GM21423 (cell line): Measurements from ENCODE around the gene ZHX3.
"Not testable (repeated sequence)": the region's sequence is repeated elsewhere in the genome, so short reads cannot be mapped to it uniquely, and the experiment has no call there.

Source experiments
- ATAC-seq: cut with Tn5 transposase; IDR thresholded peaks from one replicate; pipeline ENCODE4 v1.9.1; 2021; ENCODE audit warnings: mild to moderate bottlenecking, moderate library complexity; ENCODE audit not compliant: unreplicated experiment

Gene ZHX3

GRCh38 chr20:41139227-41140093 lies 178.1 kb downstream of the ZHX3 start:
- no peak for ATAC-seq

- no peak for ATAC-seq
Observed at GRCh38 chr20:41138475-41139226, 178.9 kb downstream of the ZHX3 start.

- ATAC-seq, result peak; percentile 19
Observed at GRCh38 chr20:41137614-41138474, 179.7 kb downstream of the ZHX3 start.

GRCh38 chr20:41136680-41137613 lies 180.6 kb downstream of the ZHX3 start, which contains the start of gene PLCG1:
Gene PLCG1 (plus strand): TSS chr20:41137543. CDS start chr20:41137642, 99 bp downstream.
- ATAC-seq, result peak; percentile 49

- no peak for ATAC-seq
Observed at GRCh38 chr20:41135888-41136679, 181.4 kb downstream of the ZHX3 start.

- no peak for ATAC-seq
Observed at GRCh38 chr20:41135187-41135887, 182.2 kb downstream of the ZHX3 start.

- ATAC-seq, result no peak
Observed at GRCh38 chr20:41134362-41135186, 183.0 kb downstream of the ZHX3 start.

- ATAC-seq, result no peak
Observed at GRCh38 chr20:41133709-41134361, 183.7 kb downstream of the ZHX3 start.

GRCh38 chr20:41132388-41132775 lies 185.1 kb downstream of the ZHX3 start:
- ATAC-seq, result not testable (repeated sequence)

- ATAC-seq, result no peak
Observed at GRCh38 chr20:41131594-41132387, 185.7 kb downstream of the ZHX3 start.
